HL-60/S4 treated with retinoic acid at 250 ng/mL for 4 days and 3 days (cell line): ENCODE data around the gene UVRAG.
"Not testable (repeated sequence)": the region's sequence is repeated elsewhere in the genome, so short reads cannot be mapped to it uniquely, and the experiment has no call there.

Experiments used
- in situ Hi-C: fragments of 300-500 bp; cut with MboI; formaldehyde crosslinking; loops from 2 replicates; pipeline ENCODE4 v1.7.0; 2022; ENCODE audit warnings: low sequenced_read_pairs

Gene UVRAG

DNA sequence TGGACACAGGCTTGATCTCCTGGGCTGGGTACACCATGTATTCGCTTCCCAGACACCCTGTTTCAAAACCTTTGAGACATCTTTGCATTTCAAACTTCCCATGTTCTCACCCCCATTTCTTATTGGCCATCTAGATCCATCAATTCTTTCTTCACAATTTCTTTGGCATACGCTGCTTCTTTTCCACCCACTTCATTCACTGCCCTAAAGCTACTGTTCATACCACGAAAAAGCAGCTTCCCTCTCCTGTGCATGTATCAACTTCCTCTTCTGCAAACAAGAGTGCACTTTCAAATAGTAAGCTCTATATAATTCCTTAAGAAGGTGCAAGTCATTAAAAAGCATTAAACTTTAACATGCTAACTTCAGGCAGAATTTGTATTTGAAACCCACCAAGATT, 21.4 kb downstream of the UVRAG start:
- in situ Hi-C loops, result no loop called here

GRCh38 chr11:75839851-75840250, 24.8 kb downstream of the UVRAG start:
- in situ Hi-C loops, result no loop called here

GRCh38 chr11:75840522-75840921, 25.5 kb downstream of the UVRAG start:
- in situ Hi-C loops, result no loop called here

DNA sequence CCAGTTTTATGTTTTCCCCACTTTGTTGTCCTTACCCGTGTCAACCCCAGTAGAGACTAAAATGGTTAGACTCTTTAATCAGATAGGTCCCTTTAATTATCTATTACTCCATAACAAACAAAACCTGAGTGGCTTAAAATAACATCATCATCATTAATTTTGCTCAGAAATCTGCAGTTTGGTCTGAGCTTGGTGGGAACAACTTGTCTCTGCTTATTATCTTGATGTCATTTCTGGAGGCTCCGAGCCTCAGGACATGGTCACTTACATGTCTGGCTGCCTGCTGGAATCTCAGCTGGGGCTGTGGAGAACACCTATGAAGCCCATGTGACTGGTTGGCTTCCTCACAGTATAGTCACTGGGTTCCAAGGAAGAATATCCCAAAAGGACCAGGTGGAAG, 26.7 kb downstream of the UVRAG start:
- in situ Hi-C loops, result no loop called here

DNA sequence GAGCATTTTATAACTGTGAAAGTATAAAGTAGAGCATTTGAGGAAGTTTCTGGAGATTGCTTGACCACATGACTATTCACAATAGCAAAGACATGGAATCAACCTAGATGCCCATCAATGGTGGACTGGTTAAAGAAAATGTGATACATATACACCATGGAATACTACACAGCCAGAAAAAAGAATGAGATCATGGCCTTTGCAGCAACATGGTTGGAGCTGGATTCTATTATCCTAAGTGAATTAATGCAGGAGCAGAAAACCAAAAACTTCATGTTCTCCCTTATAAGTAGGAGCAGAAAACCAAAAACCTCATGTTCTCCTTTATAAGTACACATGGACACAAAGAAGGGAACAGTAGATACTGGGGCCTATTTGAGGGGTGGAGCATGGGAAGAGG, 30.3 kb downstream of the UVRAG start:
- in situ Hi-C loops, result no loop called here

GRCh38 chr11:75849894-75850293, 34.9 kb downstream of the UVRAG start:
- in situ Hi-C loops, result no loop called here

DNA sequence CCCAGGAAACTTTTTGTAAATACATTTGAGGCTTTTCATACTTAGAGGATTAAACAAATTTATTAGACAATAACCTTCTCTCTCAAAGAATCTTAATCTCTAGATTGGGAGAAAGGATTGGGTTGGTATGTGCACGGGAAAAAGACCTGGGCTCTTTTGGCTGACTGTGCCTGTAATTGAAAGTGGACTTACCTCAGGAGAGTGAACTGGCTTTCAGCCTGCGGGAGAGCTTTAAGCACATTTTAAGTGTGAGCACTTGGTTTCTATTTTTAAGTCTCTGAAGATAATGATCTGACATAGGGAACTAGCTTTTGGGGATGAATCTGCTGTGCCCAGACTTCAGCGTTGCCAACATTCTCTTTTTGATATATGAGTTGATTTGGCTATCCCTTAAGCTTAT, 35.8 kb downstream of the UVRAG start:
- in situ Hi-C loops, result no loop called here

DNA sequence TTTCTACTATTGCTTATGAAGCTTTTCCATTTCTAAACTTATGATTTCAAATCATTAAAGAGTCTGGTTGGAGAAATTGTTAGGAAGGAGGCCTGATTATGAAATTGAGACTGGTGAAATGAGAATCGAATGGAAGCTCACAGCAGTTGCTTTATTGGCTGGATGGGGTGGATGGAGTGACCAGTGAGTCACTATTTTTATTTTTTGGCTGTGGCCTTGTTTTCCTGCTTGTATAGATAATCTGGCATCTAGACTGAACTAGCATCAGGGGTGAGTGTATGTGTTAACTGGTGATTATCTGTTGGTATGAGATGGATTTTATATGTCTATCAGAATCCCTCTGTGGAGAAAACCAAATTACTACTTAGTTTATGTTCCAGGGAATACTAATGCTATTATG, 36.2 kb downstream of the UVRAG start:
- in situ Hi-C loops, result no loop called here

- in situ Hi-C loops, result no loop called here
Measured at GRCh38 chr11:75852406-75853017, 37.5 kb downstream of the UVRAG start.

- in situ Hi-C loops, result not testable (repeated sequence)
Measured at GRCh38 chr11:75853563-75853962, 38.6 kb downstream of the UVRAG start.

- in situ Hi-C loops, result no loop called here
Measured at GRCh38 chr11:75853971-75854370, 39.0 kb downstream of the UVRAG start.

DNA sequence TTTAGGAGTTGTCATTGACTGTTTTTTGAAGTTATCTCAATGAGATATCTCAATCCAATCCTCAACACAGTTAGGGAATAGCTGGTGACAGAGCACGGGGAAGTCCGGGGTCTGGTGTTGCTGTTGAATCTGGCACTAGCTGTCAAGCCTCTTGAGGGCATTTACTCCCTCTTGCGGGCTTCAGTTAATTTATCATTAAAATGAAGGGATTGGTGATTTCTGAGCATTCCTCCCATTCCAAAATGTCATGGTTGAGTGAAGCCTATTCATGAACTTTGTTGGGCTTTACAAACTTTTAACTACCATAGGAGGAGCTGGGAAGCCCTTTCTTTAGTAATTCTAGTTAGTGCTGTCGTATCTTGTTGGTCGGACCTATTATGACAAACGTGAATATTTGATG, 40.2 kb downstream of the UVRAG start:
- in situ Hi-C loops, result no loop called here

- in situ Hi-C loops, result no loop called here
Measured at GRCh38 chr11:75856912-75857311, 41.9 kb downstream of the UVRAG start.

DNA sequence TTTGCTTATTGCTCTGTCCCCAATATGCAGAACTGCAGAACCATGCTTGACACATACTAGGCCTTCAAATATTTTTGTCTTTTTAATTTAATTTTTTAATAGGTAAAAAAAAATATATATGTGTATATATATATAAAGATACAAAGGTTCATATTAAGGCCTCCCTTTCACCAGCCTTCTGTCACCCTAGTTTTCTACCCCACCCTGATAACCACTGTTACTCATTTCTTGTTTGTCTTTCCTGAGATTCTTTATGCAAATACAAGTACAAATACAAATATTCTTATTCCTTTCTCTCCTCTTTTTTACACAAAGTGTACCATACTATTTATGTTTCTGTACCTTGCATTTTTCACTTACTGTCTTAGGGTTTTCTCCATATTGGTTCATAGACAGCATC, 43.0 kb downstream of the UVRAG start:
- in situ Hi-C loops, result no loop called here

DNA sequence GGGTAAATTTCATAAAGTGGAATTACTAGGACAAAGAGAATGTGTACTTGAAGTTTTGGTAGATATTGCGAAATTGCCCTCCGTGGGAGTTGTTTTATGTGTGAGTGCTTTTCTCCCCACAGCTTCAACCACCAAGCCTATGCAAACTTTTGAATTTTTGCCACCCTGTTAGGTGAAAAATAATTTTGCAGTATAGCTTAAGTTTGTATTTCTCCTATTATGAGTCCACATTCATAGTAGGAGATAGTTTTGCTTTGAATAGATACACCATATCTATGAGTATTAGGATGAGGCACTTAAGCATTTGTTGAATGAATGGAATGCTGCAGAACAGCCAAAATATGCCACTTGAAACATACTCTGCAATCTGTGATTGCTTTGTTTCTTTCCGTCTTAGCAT, 43.6 kb downstream of the UVRAG start:
- in situ Hi-C loops, result no loop called here

DNA sequence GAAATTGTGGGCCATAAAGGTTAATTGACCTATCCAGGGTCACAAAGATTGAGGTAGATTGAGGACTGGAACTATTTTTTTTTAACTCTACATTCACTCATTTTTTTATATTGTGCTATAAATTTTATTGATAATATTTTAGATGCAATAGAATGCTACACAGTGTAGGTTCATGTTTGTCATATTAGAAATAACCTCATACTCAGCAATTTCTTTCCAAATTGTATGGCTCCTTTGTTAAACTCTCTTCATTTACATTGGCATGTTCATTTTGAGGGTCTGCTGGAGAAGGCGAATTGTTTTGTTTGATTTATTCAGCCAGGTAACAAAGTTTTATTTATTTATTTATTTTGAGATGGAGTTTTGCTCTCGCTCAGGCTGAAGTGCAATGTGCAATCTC, 44.6 kb downstream of the UVRAG start:
- in situ Hi-C loops, result no loop called here

GRCh38 chr11:75862437-75862836, 47.4 kb downstream of the UVRAG start:
- in situ Hi-C loops, result no loop called here

- in situ Hi-C loops, result no loop called here
Measured at GRCh38 chr11:75867778-75868374, 52.9 kb downstream of the UVRAG start.

GRCh38 chr11:75868990-75869389, 54.0 kb downstream of the UVRAG start:
- in situ Hi-C loops, result no loop called here

DNA sequence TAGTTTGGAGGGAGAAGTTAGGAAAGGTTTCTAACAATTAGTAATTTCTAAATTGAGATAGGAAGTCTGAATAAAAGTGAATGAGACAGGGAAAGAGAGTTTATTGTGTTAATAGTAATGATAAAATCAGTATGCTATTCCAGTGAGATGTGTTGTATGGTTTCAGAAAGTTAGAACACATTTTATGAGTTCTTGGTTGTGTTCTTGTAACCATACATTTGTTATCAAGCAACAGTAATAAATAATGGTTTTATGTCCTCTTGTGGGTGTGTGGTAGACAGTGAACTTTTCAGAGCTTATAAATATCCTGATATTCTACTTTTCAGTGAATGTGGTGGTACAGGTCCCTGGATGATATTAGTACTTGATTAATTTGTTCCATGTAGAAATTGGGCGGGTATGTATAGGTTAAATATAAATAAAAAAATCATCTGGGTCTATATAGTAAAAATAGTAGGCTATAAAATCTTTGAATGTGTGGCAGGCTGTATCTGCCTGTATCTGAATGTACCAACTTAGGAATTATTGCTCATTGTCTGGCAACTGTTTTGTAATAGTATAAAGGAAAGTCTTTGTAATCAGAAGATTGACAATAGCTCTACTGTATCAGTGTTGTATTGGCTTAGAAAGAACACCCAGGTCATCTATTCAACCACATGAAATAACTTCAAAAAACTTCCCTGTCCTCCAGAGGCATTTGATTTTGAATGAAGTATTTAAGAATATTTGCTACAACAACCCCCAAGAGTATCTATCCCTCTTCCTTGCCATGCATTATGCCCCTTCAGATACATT, 54.8 kb downstream of the UVRAG start:
- in situ Hi-C loops, result no loop called here

GRCh38 chr11:75872887-75873416, 57.9 kb downstream of the UVRAG start:
- in situ Hi-C loops, result no loop called here
